ENCODE results near the gene MIEF1. TPM values are rescaled to one million over a fixed set of nuclear protein-coding genes. Genes with fewer than 3 reads are reported as not detected.

MIEF1 gene
- total and polyA plus RNA-seq, 3 donors from 2014 or later: 60.6 to 120 (median 78.2) TPM

DNA sequence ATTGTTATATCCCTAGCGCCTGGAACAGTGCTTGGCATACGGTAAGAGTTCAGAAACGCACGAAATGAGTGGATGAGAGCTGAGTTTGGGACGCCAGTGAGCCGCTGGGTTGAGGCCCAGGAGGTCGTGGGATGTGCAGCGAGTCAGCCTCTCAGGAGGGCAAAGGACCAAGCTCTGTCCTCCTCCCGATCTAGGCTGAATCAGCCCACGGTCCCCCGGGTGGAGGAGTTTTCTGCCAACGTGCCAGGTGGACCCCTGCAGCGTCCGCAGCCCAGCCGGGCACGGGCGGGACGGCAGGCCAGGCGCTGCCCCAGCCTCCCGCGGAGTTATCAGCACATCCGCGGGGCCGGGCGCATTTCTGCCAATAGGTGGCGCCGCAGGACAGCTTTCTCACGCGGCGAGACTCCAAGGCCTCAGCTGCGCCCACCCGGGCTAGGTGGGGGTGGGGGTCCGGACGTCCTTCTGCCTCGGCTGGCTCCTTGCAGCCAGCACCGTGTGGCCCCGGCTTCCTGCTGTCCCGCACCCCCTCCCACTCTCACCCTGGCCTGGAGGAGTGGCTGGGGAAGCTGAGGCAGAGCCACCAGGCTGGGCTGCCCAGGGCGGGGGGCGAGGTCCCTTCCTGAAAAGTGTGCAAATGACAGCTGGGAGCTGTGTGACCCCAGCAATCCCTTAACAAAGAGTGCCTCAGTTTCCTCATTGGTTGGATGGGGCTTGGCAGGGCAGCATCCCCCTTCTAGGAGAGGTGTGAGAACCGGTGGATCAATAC lies 32.7 kb downstream of the MIEF1 start:
- Histone ChIP-seq H3K9me3 (no peaks in the 10 kb centered on the region), H3K4me1 (peaks cover 13% of the 10 kb centered on the region), H3K36me3 (ENCODE audit: low read depth, missing control alignments) (no peaks in the 10 kb centered on the region), H3K27ac (no peak overlapping the region), H3K27me3 (no peaks in the 10 kb centered on the region), H3K4me3 (no peak overlapping the region)
- TF ChIP-seq POLR2A (IDR thresholded peaks at IDR 0.05): no peak
- TF ChIP-seq, protein P1, sequence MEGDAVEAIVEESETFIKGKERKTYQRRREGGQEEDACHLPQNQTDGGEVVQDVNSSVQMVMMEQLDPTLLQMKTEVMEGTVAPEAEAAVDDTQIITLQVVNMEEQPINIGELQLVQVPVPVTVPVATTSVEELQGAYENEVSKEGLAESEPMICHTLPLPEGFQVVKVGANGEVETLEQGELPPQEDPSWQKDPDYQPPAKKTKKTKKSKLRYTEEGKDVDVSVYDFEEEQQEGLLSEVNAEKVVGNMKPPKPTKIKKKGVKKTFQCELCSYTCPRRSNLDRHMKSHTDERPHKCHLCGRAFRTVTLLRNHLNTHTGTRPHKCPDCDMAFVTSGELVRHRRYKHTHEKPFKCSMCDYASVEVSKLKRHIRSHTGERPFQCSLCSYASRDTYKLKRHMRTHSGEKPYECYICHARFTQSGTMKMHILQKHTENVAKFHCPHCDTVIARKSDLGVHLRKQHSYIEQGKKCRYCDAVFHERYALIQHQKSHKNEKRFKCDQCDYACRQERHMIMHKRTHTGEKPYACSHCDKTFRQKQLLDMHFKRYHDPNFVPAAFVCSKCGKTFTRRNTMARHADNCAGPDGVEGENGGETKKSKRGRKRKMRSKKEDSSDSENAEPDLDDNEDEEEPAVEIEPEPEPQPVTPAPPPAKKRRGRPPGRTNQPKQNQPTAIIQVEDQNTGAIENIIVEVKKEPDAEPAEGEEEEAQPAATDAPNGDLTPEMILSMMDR (IDR thresholded peaks at IDR 0.05): peak; percentile 91 to 95 (median 94)
- intact Hi-C loops (cut with DNase I; ENCODE audit: low total_unique reads): loop anchor here (5.0 kb wide), 1 partner anchor 493 kb away; no protein-coding TSS in a partner anchor
- 5 to 8% methylated on average over 10 to 28 of the region's 41 CpGs for WGBS, 2 donors
- DNase-seq: peak; percentile 94

DNA sequence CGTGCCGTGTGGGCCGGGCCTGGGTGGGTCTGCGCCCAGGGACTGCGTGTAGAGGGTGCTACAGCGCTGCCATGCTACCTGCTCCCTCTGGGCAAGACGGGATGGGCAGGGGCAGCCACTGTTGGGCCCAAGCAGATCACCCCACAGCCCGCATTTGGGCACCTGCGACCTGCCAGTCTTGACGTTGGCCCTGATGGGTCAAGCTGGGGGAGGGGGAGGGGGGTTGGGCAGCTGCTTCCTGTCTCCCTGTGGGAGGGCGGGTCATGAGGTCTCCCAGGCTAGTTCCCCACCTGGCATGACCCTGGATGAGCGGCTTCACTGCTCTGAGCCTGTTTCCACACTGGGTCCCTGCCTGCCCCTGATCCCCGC lies 33.3 kb downstream of the MIEF1 start:
- no peak for TF ChIP-seq POLR2A (IDR thresholded peaks at IDR 0.05)
- TF ChIP-seq, protein P1 (IDR thresholded peaks at IDR 0.05): no peak
- H3K4me3 ChIP-seq: no peak overlapping the region
- H3K4me1 ChIP-seq: peaks cover 8% of the 10 kb centered on the region
- no peaks in the 10 kb centered on the region for H3K36me3 ChIP-seq (ENCODE audit: low read depth, missing control alignments)
- no peak for DNase-seq
- H3K9me3 ChIP-seq: no peaks in the 10 kb centered on the region
- 39% methylated on average over 13 of the region's 13 CpGs; no CpG with 5 or more reads in 1 of the 2 donors for WGBS, 2 donors
- H3K27ac ChIP-seq: no peak overlapping the region
- H3K27me3 ChIP-seq: no peaks in the 10 kb centered on the region
- intact Hi-C loops (cut with DNase I; ENCODE audit: low total_unique reads): loop anchor here (5.0 kb wide), 1 partner anchor 492 kb away; no protein-coding TSS in a partner anchor

DNA sequence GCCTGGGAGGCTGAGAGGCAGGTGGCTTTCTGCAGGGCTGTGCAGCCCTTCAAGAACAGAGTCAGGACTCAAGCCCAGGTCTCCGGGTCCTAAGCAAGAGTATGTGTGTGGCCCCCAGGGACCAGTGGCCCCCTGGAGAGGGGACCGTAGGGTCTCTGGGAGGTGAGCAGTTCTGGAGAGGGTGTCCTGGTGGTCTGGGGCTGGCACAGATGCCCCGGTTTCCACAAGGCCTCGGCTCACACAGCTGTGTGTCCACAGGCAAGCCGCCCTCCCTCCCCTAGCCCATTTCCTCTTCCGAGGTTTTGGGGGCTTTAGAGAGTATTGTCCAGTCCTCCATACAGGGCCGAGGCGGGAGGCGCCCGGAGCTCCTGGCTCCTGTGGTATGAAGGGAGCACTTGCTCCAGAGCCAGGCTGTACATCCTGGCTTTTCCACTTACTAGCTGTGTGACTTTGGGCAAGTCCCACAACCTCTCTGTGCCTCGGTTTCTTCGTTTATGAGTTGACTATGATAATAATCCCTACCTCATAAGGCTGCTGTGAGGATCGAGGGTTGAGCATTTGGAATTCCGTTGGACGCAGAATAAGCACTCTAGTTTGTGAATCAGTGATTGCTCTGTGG lies 33.9 kb downstream of the MIEF1 start:
- no peak for DNase-seq
- H3K36me3 ChIP-seq (ENCODE audit: low read depth, missing control alignments): no peaks in the 10 kb centered on the region
- no peaks in the 10 kb centered on the region for H3K27me3 ChIP-seq
- TF ChIP-seq, protein P1 (IDR thresholded peaks at IDR 0.05): no peak
- TF ChIP-seq POLR2A (IDR thresholded peaks at IDR 0.05): no peak
- H3K4me1 ChIP-seq: peaks cover 5% of the 10 kb centered on the region
- H3K27ac ChIP-seq: no peak overlapping the region
- H3K4me3 ChIP-seq: no peak overlapping the region
- WGBS, 2 donors: 86 to 88% methylated on average over 7 to 15 of the region's 15 CpGs
- intact Hi-C loops (cut with DNase I; ENCODE audit: low total_unique reads): loop anchor here (5.0 kb wide), 1 partner anchor 491 kb away; no protein-coding TSS in a partner anchor
- no peaks in the 10 kb centered on the region for H3K9me3 ChIP-seq

DNA sequence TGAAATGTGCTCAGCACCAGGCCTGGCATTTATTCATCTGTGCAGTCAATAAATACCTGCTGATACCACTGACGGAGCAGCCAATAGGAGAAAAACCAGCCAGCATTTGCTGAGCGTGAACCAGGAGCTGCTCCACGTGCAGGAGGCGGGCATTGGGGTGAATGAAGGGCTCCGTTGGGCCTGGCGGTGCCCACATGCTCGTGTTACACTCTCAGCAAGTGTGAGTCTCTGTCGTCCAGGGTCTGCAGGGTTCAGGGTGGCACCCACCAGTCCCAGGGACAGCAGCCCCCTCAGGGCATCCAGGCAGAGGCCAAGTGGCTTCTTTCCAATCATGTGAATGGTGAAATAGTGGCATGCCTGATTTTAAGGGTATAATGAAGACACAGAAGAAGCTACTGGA lies 34.6 kb downstream of the MIEF1 start:
- no peaks in the 10 kb centered on the region for H3K9me3 ChIP-seq
- intact Hi-C loops (cut with DNase I; ENCODE audit: low total_unique reads): loop anchor here (5.0 kb wide), 1 partner anchor 491 kb away; no protein-coding TSS in a partner anchor

More for the DNA sequence above, 34.6 kb downstream of the MIEF1 start:
- H3K27me3 ChIP-seq: no peaks in the 10 kb centered on the region
- WGBS, 2 donors: 64 to 75% methylated on average over 7 to 8 of the region's 8 CpGs
- no peak overlapping the region for H3K27ac ChIP-seq
- H3K4me1 ChIP-seq: no peaks in the 10 kb centered on the region
- no peak for DNase-seq
- H3K36me3 ChIP-seq (ENCODE audit: low read depth, missing control alignments): no peaks in the 10 kb centered on the region
- no peak overlapping the region for H3K4me3 ChIP-seq
- TF ChIP-seq POLR2A (IDR thresholded peaks at IDR 0.05): no peak
- TF ChIP-seq, protein P1 (IDR thresholded peaks at IDR 0.05): no peak
